Measurements from ENCODE around the gene TJAP1. TPM values are rescaled to one million over a fixed set of nuclear protein-coding genes. Genes with fewer than 3 reads are reported as not detected.

The TJAP1 gene
- total RNA-seq, 6 experiments from 2014 or later: 27.0 to 34.3 (median 30.2) TPM

DNA sequence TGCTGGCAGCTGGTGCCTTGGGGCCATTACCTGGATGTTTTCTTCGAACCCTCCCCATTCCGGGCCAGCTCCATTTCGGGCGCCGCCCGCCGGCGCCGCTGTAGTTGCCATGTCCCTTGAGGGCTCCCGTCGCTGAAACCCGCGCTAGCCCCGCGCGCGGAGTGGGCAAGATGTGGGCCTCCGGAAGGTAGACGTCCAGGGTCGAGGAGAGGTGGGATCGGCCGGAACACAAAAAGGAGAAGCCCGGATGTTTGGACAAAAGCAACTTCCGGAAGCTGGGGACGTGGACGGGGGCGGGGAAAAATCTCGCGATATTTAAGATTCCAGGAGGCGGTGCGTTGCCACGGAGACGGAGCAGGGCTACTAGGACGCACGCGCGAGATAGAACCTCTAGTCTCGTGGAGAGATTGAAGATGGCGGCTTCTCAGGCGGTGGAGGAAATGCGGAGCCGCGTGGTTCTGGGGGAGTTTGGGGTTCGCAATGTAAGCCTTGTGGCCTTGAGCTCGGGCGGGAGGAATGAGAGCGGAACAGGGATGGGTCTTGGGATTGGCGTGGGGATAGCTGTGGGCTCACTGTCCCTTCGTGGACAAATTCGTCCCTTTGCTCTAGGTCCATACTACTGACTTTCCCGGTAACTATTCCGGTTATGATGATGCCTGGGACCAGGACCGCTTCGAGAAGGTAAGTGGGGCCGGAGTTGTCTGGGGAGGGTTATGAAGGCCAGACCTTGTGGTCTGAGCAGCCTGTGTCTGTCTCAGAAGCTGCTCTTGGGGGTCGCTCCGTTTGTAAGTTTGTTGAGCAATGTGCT is 39.5 kb downstream of the TJAP1 start, which contains the start of the genes POLR1C and YIPF3:
Gene POLR1C (plus strand): TSS at position 393 of the 808 bp plus-strand sequence. CDS start 21 bp downstream, at position 414.
Gene YIPF3 (minus strand): TSS at position 230 of the 808 bp plus-strand sequence. CDS start 119 bp downstream, at position 111.
- H3K9me3 Mint-ChIP-seq: no peaks in the 10 kb centered on the region
- no peaks in the 10 kb centered on the region for H3K27me3 Mint-ChIP-seq (ENCODE audit: insufficient read depth)
- H3K27ac Mint-ChIP-seq: no peak within 1 kb of the TSS
- TF ChIP-seq CTCF (IDR thresholded peaks at IDR 0.05): no peak
- no peak within 1 kb of the TSS for H3K4me3 Mint-ChIP-seq
- H3K4me1 Mint-ChIP-seq (ENCODE audit: low read depth): peaks cover 24% of the 10 kb centered on the region
- H3K36me3 Mint-ChIP-seq (ENCODE audit: low read depth): peaks cover 15% of the 10 kb centered on the region
- peak; percentile 98 for DNase-seq

DNA sequence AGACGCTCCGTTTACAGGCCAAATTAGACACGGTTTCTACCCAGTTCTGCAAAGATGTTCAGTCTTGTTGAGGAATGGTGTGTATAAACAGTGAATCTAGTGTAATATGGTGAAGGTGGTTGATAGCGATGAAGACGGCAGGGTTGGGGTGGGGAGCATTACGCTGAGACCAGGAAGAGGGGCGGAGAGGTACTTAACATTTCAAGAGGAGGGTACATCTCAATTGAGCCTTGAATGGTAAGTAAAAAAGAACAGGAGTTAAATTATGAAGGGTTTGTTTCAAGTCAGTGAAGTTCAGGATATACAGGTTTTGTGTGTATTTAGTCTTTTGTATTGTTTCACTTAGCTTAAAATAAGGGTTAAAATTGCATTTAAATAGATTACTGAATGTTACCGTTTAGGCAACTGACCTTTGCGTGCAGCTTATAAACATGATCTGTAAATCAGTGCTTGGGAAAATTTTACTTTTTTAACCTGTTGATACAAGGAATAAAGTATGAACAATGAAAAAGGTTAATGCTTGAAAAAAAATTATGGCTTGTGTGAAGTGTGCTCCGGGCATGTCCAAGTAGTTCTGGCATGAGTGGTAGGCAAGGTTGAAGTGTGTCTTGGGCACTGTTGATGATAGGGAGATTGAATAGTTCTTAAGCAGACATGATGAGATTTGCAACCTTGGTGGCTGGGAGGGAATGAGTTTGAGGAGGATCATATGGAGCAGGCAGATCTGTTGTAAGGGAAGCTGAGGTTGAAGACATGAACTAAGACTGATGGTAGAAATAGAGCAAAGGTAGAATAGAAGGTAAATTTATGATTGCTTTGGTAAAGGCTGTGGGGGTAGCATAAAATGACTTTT is 40.4 kb downstream of the TJAP1 start:
- Mint-ChIP-seq H3K4me3 (no peak overlapping the region), H3K9me3 (no peaks in the 10 kb centered on the region), H3K27me3 (ENCODE audit: insufficient read depth) (no peaks in the 10 kb centered on the region), H3K27ac (no peak overlapping the region), H3K4me1 (ENCODE audit: low read depth) (peaks cover 24% of the 10 kb centered on the region), H3K36me3 (ENCODE audit: low read depth) (peaks cover 16% of the 10 kb centered on the region)
- peak; percentile 39 for DNase-seq
- no peak for TF ChIP-seq CTCF (IDR thresholded peaks at IDR 0.05)

GRCh38 chr6:43520097-43520496 is 42.7 kb downstream of the TJAP1 start:
- Mint-ChIP-seq H3K4me3 (no peak overlapping the region), H3K27ac (no peak overlapping the region), H3K36me3 (ENCODE audit: low read depth) (peaks cover 34% of the 10 kb centered on the region), H3K9me3 (no peaks in the 10 kb centered on the region), H3K27me3 (ENCODE audit: insufficient read depth) (no peaks in the 10 kb centered on the region), H3K4me1 (ENCODE audit: low read depth) (peaks cover 13% of the 10 kb centered on the region)
- DNase-seq: no peak
- no peak for TF ChIP-seq CTCF (IDR thresholded peaks at IDR 0.05)

GRCh38 chr6:43521836-43522235 is 44.5 kb downstream of the TJAP1 start:
- Mint-ChIP-seq H3K4me3 (no peak overlapping the region), H3K36me3 (ENCODE audit: low read depth) (peaks cover 26% of the 10 kb centered on the region), H3K27ac (no peak overlapping the region), H3K27me3 (ENCODE audit: insufficient read depth) (no peaks in the 10 kb centered on the region; the same call in 1 of the 2 replicates), H3K4me1 (ENCODE audit: low read depth) (no peaks in the 10 kb centered on the region), H3K9me3 (no peaks in the 10 kb centered on the region)
- no peak for DNase-seq
- TF ChIP-seq CTCF (IDR thresholded peaks at IDR 0.05): no peak

- no peak for DNase-seq
- H3K27ac Mint-ChIP-seq: no peak overlapping the region
- no peak overlapping the region for H3K4me3 Mint-ChIP-seq
- H3K27me3 Mint-ChIP-seq (ENCODE audit: insufficient read depth): no peaks in the 10 kb centered on the region; the same call in 1 of the 2 replicates
- peaks cover 34% of the 10 kb centered on the region for H3K36me3 Mint-ChIP-seq (ENCODE audit: low read depth)
- no peaks in the 10 kb centered on the region for H3K4me1 Mint-ChIP-seq (ENCODE audit: low read depth)
- TF ChIP-seq CTCF (IDR thresholded peaks at IDR 0.05): no peak
- H3K9me3 Mint-ChIP-seq: no peaks in the 10 kb centered on the region
These were observed 45.3 kb downstream of the TJAP1 start for GRCh38 chr6:43522547-43523261.

Measured in HFFc6 (cell line).